A549 (cell line): ENCODE results near the gene RARA. TPM values are rescaled to one million over a fixed set of nuclear protein-coding genes. Genes with fewer than 3 reads are reported as not detected.

Experiments used
- ATAC-seq, 2 experiments: fragments of 200-7000 bp in 1 of 2; fragments of >200 bp in 1 of 2; cut with Nextera tagmentation in 1 of 2; cut with Tn5 transposase in 1 of 2; 3 replicates each; pipeline versions ENCODE4 v1.8.0 to v1.9.1; 2018 to 2020; ENCODE audit warnings: mild to moderate bottlenecking in 1 of 2, moderate library complexity in 1 of 2
- CTCF ChIA-PET: fragments of 300-600 bp; sonication (Branson Sonifier 250); formaldehyde crosslinking; extraction: SDS; loops from one replicate; lab custom pipeline; 2021; ENCODE audit warnings: antibody characterized with exemption, inconsistent platforms; lab: Yijun Ruan, JAX
- POLR2A ChIA-PET: fragments of 350-600 bp; formaldehyde crosslinking; extraction: SDS; loops from one replicate; lab custom pipeline; 2021; ENCODE audit warnings: antibody characterized with exemption, inconsistent platforms; lab: Yijun Ruan, JAX
- DNase-seq, 2 experiments: peaks; one replicate each; pipeline versions ENCODE4 v3.0.0 to v3.0.0-alpha.2; 2011 to 2016; ENCODE audit warnings: low read depth in 1 of 2, low spot score in 1 of 2
- FAIRE-seq: peaks from 2 replicates; lab custom pipeline; 2011; peaks lifted over from hg19 to GRCh38; lab: Jason Lieb, UNC
- H3K27ac ChIP-seq, 2 experiments: fragments of >200 bp; sonication (Bioruptor Twin); formaldehyde crosslinking; 3 replicates each; pipeline ENCODE4 v1.5.1; 2016 to 2017
- H3K4me1 ChIP-seq: fragments of >200 bp; sonication (Bioruptor Twin); formaldehyde crosslinking; 3 replicates; pipeline ENCODE4 v1.6.1; 2016
- H3K4me2 ChIP-seq: fragments of >200 bp; sonication (Bioruptor Twin); formaldehyde crosslinking; 3 replicates; pipeline ENCODE4 v1.6.1; 2016
- H3K4me3 ChIP-seq: fragments of >200 bp; sonication (Bioruptor Twin); formaldehyde crosslinking; 3 replicates; pipeline ENCODE4 v1.5.1; 2016
- H3K9me3 ChIP-seq: fragments of >200 bp; sonication (Bioruptor Twin); formaldehyde crosslinking; 3 replicates; pipeline ENCODE4 v1.6.1; 2016
- CEBPB ChIP-seq, 2 experiments: fragments of >200 bp in 1 of 2; sonication (Bioruptor Twin) in 1 of 2; formaldehyde crosslinking in 1 of 2; IDR thresholded peaks; 2 replicates each; pipeline ENCODE4 v1.6.1; 2012 to 2016
- CHD4 ChIP-seq: fragments of 200-600 bp; sonication (generic); IDR thresholded peaks from 2 replicates; pipeline ENCODE4 v1.6.1; 2016; ENCODE audit warnings: antibody characterized with exemption, mild to moderate bottlenecking, borderline replicate concordance
- EHMT2 ChIP-seq: fragments of 200-600 bp; sonication (generic); IDR thresholded peaks from 2 replicates; pipeline ENCODE4 v1.6.1; 2016; ENCODE audit warnings: antibody characterized with exemption, low read depth, mild to moderate bottlenecking, moderate library complexity
- ELK1 ChIP-seq: fragments of 150-350 bp; IDR thresholded peaks from 2 replicates; pipeline ENCODE4 v1.6.1; 2014; ENCODE audit warnings: low read depth, mild to moderate bottlenecking, low read length
- ESRRA ChIP-seq: fragments of 150-350 bp; IDR thresholded peaks from 2 replicates; pipeline ENCODE4 v1.6.1; 2014; ENCODE audit warnings: mild to moderate bottlenecking, low read length, borderline replicate concordance
- FOSB ChIP-seq: fragments of 250-450 bp; sonication (Bioruptor Pico); IDR thresholded peaks from 2 replicates; pipeline ENCODE4 v1.5.0; 2020; ENCODE audit warnings: mild to moderate bottlenecking, moderate library complexity
- KDM1A ChIP-seq: fragments of 200-600 bp; sonication (generic); IDR thresholded peaks from 2 replicates; pipeline ENCODE4 v1.6.1; 2016; ENCODE audit warnings: low read depth, mild to moderate bottlenecking
- MAZ ChIP-seq: fragments of 150-350 bp; IDR thresholded peaks from 2 replicates; pipeline ENCODE4 v1.6.1; 2014; ENCODE audit warnings: antibody characterized with exemption, low read depth, low read length, borderline replicate concordance
- NPAS2 ChIP-seq: fragments of 250-450 bp; sonication (Bioruptor Pico); IDR thresholded peaks from 2 replicates; pipeline ENCODE4 v1.8.0; 2022; ENCODE audit warnings: mild to moderate bottlenecking, moderate library complexity, borderline replicate concordance
- RARB ChIP-seq: fragments of 250-450 bp; sonication (Bioruptor Pico); IDR thresholded peaks from 2 replicates; pipeline ENCODE4 v1.8.0; 2021; ENCODE audit warnings: mild to moderate bottlenecking, moderate library complexity
- RFX5 ChIP-seq: fragments of 450-650 bp; IDR thresholded peaks from 2 replicates; pipeline ENCODE4 v1.7.1; 2014; ENCODE audit warnings: antibody characterized with exemption, mild to moderate bottlenecking, moderate library complexity
- ZC3H11A ChIP-seq: fragments of 450-650 bp; IDR thresholded peaks from 2 replicates; pipeline ENCODE4 v1.6.1; 2014; ENCODE audit warnings: antibody characterized with exemption, mild to moderate bottlenecking
- WGBS: methylation state at CpG from one replicate; pipeline ENCODE4 v1.1.6; 2017; ENCODE audit errors: missing lambda C conversion rate; 5-methylcytosine and 5-hydroxymethylcytosine counted together
- polyA plus RNA-seq, 4 experiments: library from polyadenylated mRNA; depleted of rRNA in 3 of 4; stranded (reverse); fragments of >200 nt; fragmentation: RNase III in 1 of 4; extraction: RNeasy Plus Mini Kit Qiagen cat#74134 plus additional on column Dnase treatment in 1 of 4; gene quantifications; 2 replicates in 3 of 4; 3 replicates in 1 of 4; pipeline ENCODE4 v1.2.3, GENCODE V29; 2011 to 2017

Gene RARA
- polyA plus RNA-seq, 2 of the 4 experiments (the other 2 are of a cell fraction): 8.6 to 17.2 TPM

GRCh38 chr17:40323391-40324381 lies 14.7 kb downstream of the RARA start:
- no peak for FAIRE-seq
- ChIA-PET POLR2A (interaction anchor here (0.6 to 1.4 kb wide), 2 partner anchors 17 to 37 kb away, joined by 3 read pairs; no protein-coding TSS in a partner anchor), CTCF (interaction anchor here (0.6 to 50.4 kb wide), 5 partner anchors 10 to 122 kb away, joined by 3 to 2395 read pairs (median 4); partner anchors contain the start of genes CDC6, GJD3 and RARA)
- WGBS: 72% methylated on average over 9 of the region's 10 CpGs
- no peak for DNase-seq
- Histone ChIP-seq H3K4me2 (peak overlapping the region; percentile 99), H3K4me3 (no peak overlapping the region), H3K9me3 (no peaks in the 10 kb centered on the region), H3K27ac (peak overlapping the region; percentile 67 to 95), H3K4me1 (peaks cover 93% of the 10 kb centered on the region)
- ATAC-seq: peak in 1 of 2 experiments; percentile 0; a peak in 1 of 6 replicates
- TF ChIP-seq RFX5 (no peak), MAZ (no peak), ELK1 (no peak)

GRCh38 chr17:40325156-40326013 lies 16.4 kb downstream of the RARA start:
- no peaks in the 10 kb centered on the region for H3K9me3 ChIP-seq
- ATAC-seq (no peak), DNase-seq (no peak)
- TF ChIP-seq ZC3H11A (peak; percentile 98), EHMT2 (no peak)
- TF ChIP-seq, all 56 proteins: peak for 1
- Histone ChIP-seq H3K27ac (peak overlapping the region; percentile 25 to 61; a peak in 5 of 6 replicates), H3K4me2 (peak overlapping the region; percentile 65), H3K4me1 (peaks cover 93% of the 10 kb centered on the region), H3K4me3 (no peak overlapping the region)
- ChIA-PET CTCF (interaction anchor here (0.6 to 50.4 kb wide), 7 partner anchors 10 to 861 kb away, joined by 3 to 2395 read pairs (median 5); partner anchors contain the start of genes CDC6, GJD3 and RARA), POLR2A (no interaction called here)
- WGBS: 91% methylated on average over 13 of the region's 13 CpGs
- no peak for FAIRE-seq

- 54% methylated on average over 17 of the region's 17 CpGs for WGBS
- peaks cover 93% of the 10 kb centered on the region for H3K4me1 ChIP-seq
- no peak for FAIRE-seq
- CTCF ChIA-PET: interaction anchor here (1.7 to 50.4 kb wide), 5 partner anchors 9 to 89 kb away, joined by 5 to 2395 read pairs (median 8); partner anchors contain the start of genes CDC6, GJD3 and RARA
- ATAC-seq: peak in 1 of 2 experiments; percentile 14; a peak in 2 of 6 replicates
- TF ChIP-seq KDM1A (no peak), FOSB (no peak), RARB (CRISPR knock-in tag) (no peak), NPAS2 (no peak), ESRRA (no peak), CEBPB (IDR thresholded peaks at IDR 0.05) (peak in 1 of 2 experiments; percentile 60; a peak in 1 of 4 replicates)
- TF ChIP-seq, all 56 proteins: peak for 1
- no peak for DNase-seq
- peak overlapping the region; percentile 46 to 61 for H3K27ac ChIP-seq
- POLR2A ChIA-PET: interaction anchor here (1.1 to 1.7 kb wide), 2 partner anchors 10 to 12 kb away, joined by 3 to 4 read pairs; no protein-coding TSS in a partner anchor
- no peaks in the 10 kb centered on the region for H3K9me3 ChIP-seq
- peak overlapping the region; percentile 65 for H3K4me2 ChIP-seq
- no peak overlapping the region for H3K4me3 ChIP-seq
Measured at GRCh38 chr17:40326014-40326831, 17.2 kb downstream of the RARA start.

DNA sequence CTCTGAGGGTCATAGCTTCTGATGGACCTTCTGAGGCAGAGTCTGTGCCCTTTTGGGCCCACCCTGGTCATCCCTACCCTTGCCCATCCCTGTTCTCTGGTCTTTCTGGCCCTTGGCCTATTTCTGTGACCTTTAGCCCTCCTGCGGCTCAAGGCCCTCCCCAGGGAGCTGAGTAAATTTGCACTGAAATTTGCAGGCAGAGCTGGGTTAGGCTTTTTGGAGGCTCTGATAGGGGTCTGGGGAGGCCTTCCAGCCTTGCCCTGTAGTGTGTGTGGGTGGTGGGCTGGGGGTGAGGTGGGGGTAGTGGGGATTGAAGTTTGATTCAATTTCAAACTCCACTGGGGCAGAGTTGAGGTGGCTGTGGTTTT lies 17.8 kb downstream of the RARA start:
- H3K9me3 ChIP-seq: no peaks in the 10 kb centered on the region
- ATAC-seq: no peak
- no peak for TF ChIP-seq CHD4
- TF ChIP-seq, all 56 proteins: peak for 0
- FAIRE-seq: no peak
- CTCF ChIA-PET: interaction anchor here (0.6 to 50.4 kb wide), 8 partner anchors 8 to 212 kb away, joined by 4 to 2395 read pairs (median 7); partner anchors contain the start of genes CDC6, GJD3 and RARA
- Histone ChIP-seq H3K4me3 (no peak overlapping the region), H3K4me1 (peaks cover 93% of the 10 kb centered on the region), H3K4me2 (peak overlapping the region; percentile 65), H3K27ac (peak overlapping the region; percentile 46 to 61; a peak in 5 of 6 replicates)
- WGBS: 29% methylated on average over 1 of the region's 1 CpG
- POLR2A ChIA-PET: interaction anchor here (1.1 to 1.7 kb wide), 2 partner anchors 10 to 13 kb away, joined by 3 to 4 read pairs; no protein-coding TSS in a partner anchor
- no peak for DNase-seq
